Stromal cell of bone marrow (primary cell): ENCODE measurements around the gene MYO16.

Experiments used
- DNase-seq: peaks from one replicate; pipeline ENCODE4 v3.0.0-alpha.2; 2012; ENCODE audit warnings: low read depth

MYO16 gene

GRCh38 chr13:108663710-108664109 lies 34.3 kb downstream of the MYO16 start:
- no peak for DNase-seq

GRCh38 chr13:108667205-108667604 lies 37.8 kb downstream of the MYO16 start:
- no peak for DNase-seq

DNA sequence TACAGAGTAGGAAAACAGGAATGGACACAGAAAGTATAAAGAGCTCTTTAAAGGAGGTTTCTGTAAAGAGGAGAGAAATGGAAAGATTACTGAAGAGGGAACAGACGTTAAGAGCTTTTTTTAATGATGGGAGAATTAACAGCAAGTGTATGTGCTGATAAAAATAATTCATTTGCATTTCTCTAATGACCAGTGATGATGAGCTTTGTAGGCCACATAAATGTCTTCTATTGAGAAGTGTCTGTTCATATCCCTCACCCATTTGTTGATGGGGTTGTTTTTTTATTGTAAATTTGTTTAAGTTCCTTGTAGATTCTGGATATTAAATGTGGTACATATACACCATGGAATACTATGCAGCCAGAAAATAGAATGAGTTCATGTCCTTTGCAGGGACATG lies 40.0 kb downstream of the MYO16 start:
- DNase-seq: no peak

DNA sequence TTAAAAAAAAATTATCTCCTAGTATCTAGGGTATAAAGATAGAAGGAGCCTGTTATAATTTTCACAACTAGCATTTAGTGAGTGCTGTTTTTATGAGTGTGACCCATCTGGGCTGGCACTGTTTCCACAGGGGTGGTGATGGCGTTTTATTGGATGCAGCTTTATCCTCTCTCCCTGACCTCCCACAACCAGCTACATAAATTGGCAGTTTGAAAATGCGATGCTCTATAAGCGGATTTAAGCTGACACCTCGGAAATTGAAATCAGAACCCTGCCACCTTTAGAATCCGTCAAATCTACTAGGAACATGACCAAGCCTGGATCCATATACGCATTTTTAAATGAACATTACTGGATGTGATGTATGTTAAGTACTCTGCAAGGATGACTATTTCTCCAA lies 44.9 kb downstream of the MYO16 start:
- DNase-seq: no peak

GRCh38 chr13:108674771-108675170 lies 45.4 kb downstream of the MYO16 start:
- no peak for DNase-seq

GRCh38 chr13:108676620-108677019 lies 47.2 kb downstream of the MYO16 start:
- no peak for DNase-seq

DNA sequence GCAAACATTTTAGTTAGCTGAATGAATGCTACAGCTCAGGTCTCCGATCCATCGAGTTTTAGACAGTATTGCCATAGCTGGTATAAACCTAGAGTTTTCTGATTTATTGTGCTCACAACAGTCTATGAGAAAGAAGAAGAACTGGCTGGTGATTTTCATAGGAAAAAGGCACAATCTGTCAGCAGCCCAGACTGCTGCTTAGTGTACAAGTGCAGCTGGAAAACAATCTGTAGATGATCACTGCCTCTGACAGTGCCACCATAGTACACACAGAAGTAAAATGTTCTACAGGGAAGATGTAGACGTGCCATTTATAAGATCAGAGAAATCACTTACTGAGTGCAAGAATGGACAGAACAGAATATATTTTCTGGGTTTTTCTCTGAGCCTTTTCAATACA lies 48.4 kb downstream of the MYO16 start:
- no peak for DNase-seq

DNA sequence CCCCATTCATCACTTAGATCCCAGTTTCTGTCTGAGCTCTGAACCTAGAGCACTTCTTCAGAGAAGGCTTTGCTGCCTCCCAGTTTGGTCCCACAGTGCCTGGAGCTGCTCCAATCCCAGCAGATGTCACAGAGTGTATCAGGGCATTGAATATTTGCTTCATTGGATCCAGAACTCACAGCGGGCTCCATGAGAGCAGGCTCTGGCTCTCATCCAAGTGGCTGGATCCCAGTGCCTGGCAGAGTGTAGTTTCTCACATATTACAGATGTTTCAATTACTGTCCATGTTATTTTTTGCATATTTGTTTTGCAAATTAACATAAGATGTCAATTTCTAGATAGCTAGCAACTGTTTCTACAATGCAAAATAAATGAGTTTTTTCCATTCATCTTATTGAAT lies 50.6 kb downstream of the MYO16 start:
- no peak for DNase-seq

DNA sequence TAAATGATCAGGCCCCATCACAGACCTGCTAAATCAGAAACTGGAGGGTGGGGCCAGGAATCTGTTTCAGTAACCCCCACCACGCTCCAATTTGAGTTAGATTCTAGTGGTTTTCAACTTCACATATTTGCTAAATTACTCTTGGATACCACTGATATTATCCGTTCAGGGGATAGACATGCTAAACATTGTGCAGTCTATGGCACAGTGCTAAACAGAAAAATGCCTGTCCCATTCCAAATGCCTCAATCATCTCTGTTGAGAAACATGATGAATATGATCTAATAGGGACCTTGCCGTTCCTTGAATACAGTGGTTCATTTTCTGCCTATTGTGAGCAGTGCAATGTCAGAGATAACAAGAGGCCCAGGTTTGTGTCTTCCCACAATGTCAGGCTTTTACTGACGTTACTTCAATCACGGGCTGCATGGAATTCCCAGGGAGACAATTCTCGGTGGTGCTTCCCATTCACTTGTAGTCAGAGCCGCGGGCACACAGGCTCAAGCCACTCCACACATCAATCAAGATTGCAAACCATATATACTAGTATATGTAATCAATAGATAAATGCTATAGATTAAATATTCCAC lies 52.7 kb downstream of the MYO16 start:
- no peak for DNase-seq

DNA sequence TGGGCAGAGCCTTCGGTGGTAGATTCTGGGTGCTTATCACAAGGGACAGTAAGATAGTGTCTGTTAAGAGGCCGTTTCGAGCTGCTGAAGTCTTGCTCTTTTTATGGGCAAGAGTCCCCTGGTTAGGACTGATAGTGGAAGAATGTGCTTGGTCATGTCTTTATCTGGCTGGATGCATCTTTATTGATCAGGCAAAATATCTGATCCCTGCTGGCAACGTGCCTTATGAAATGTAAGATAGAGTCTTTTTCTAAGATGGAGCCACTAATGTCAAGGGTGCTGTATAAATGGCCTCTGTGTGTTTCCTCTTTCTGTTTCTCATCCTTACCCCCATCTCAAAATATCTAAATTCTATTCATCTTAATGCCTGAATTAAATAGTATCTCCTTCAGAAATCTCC lies 53.3 kb downstream of the MYO16 start:
- DNase-seq: no peak

DNA sequence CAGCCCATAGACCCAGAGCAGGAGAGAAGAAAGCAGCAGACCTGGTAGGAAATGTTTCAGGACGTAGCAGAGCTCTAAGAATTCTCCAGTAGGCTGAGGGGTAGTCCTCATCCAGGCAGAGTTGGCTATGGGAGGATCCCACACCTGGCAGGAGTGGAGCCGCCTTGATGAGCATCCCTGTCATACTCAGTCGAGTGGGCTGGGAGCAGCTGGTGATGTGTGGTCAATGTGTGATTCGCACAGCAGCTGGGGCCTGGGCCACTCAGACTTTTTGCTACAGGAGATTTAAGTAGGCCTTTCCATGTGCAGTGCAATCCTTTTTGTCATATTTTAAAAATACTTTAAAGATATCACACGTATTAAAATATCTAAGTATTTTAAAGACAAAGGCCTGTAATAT lies 56.6 kb downstream of the MYO16 start:
- DNase-seq: no peak

- no peak for DNase-seq
Measured at GRCh38 chr13:108690726-108691125, 61.3 kb downstream of the MYO16 start.

DNA sequence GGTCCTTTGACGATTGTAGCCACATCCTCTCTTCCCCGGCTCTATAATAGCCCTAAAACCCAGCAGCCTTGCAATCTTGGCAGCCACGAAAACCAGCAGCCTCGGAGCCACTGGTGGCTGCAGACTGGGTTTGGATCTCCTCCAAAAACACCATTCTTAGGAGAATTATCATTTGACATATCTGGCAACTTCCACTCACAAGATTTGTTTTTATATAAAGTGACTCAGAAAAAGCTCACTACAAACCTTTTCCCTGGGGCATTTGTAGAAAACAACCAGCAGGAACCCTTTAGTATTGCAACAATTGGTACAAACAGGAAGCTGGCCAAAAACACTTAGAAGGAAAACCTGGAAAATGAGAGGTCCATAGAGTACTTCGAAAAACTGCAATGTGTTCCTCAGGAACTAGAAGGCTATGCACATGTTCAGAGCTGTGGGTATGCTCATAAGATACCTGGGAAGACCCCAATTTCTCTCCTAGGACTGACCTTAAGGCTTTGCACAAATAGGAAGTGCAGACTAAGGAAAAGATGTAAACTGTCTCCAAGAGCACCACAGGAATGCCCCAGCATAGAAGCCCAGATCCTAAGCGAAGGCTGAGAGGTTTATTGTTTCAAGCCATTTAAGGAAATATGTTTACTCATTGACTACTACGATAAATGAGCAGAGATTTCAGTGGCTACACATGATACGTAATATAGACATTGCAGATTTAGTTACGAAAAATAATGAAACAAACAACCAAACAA lies 71.2 kb downstream of the MYO16 start:
- peak; percentile 5 for DNase-seq

DNA sequence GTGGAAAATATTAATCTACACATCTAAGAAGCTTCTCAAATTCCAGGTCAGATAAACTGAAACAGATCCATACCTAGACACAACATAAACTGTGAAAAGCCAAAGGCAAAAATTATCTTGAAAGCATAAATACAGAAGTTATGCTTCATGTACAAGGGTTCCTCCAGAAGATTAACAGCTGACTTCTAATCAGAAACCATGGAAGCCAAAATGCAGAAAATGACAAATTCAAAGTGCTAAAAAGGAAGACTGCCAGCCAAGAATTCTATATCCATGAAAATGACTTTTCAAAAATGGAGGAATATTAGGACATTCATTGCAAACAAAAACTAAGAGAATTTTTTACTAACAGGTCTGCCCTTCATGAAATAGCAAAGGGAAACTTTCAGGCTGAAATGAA lies 72.8 kb downstream of the MYO16 start:
- DNase-seq: no peak

GRCh38 chr13:108705031-108705430 lies 75.6 kb downstream of the MYO16 start:
- DNase-seq: no peak

- DNase-seq: no peak
Measured at GRCh38 chr13:108707584-108707983, 78.2 kb downstream of the MYO16 start.

GRCh38 chr13:108708921-108709320 lies 79.5 kb downstream of the MYO16 start:
- DNase-seq: no peak

- no peak for DNase-seq
Measured at GRCh38 chr13:108711386-108711785, 82.0 kb downstream of the MYO16 start.

GRCh38 chr13:108725471-108725870 lies 96.1 kb downstream of the MYO16 start:
- DNase-seq: no peak

GRCh38 chr13:108728370-108728769 lies 99.0 kb downstream of the MYO16 start:
- no peak for DNase-seq

- no peak for DNase-seq
Measured at GRCh38 chr13:108733022-108733560, 103.7 kb downstream of the MYO16 start.

GRCh38 chr13:108734676-108735075 lies 105.3 kb downstream of the MYO16 start:
- no peak for DNase-seq

- DNase-seq: no peak
Measured at GRCh38 chr13:108741930-108742329, 112.5 kb downstream of the MYO16 start.
